Right cardiac atrium (tissue), 5 donors: ENCODE measurements around the gene BLOC1S4. TPM values are rescaled to one million over a fixed set of nuclear protein-coding genes. Genes with fewer than 3 reads are reported as not detected.

ENCODE experiments used
- ATAC-seq, 2 donors: fragments of 200-7000 bp; cut with Tn5 transposase; one replicate each; pipeline versions ENCODE4 v1.8.0 to v1.9.1; 2020; ENCODE audit warnings: moderate library complexity in 2 of 2, mild to moderate bottlenecking in 1 of 2
- DNase-seq, 3 donors: peaks; one replicate each; pipeline ENCODE4 v3.0.0-alpha.2; 2020
- H3K27ac ChIP-seq: one replicate; pipeline ENCODE4 v1.5.1; 2013; ENCODE audit warnings: mild to moderate bottlenecking, low read length, control low read depth, moderate library complexity
- H3K27me3 ChIP-seq: one replicate; pipeline ENCODE4 v1.6.1; 2013; ENCODE audit not compliant: control insufficient read depth, insufficient read depth
- H3K4me1 ChIP-seq: one replicate; pipeline ENCODE4 v1.6.1; 2013; ENCODE audit warnings: low read length; ENCODE audit not compliant: control insufficient read depth, insufficient read depth
- H3K4me3 ChIP-seq: one replicate; pipeline ENCODE4 v1.5.1; 2013; ENCODE audit warnings: low read length, control low read depth
- H3K9me3 ChIP-seq: one replicate; pipeline ENCODE4 v1.6.1; 2013; ENCODE audit warnings: low read length; ENCODE audit not compliant: control insufficient read depth
- WGBS: extraction: QIAGEN DNeasy Blood & Tissue Kit; methylation state at CpG from one replicate; pipeline ENCODE4 v1.1.7; 2013; 5-methylcytosine and 5-hydroxymethylcytosine counted together
- intact Hi-C, 4 donors: fragments of 100-400 bp; cut with DNase I; formaldehyde crosslinking; loops; one replicate each; pipeline versions ENCODE4 v1.11.0 to v1.14.0; 2022 to 2023
- polyA plus RNA-seq: library from polyadenylated mRNA; stranded (reverse); fragments of 200-250 nt; gene quantifications from one replicate; pipeline ENCODE4 v1.2.3, GENCODE V29; 2013
- total RNA-seq, 4 donors: library from RNA; stranded (reverse); fragmentation: NEBNext Ultra II Directional; extraction: Animal tissue kit (Norgen Biotek cat#: 25700); gene quantifications; one replicate each; pipeline ENCODE4 v1.2.1, GENCODE V29; 2021
- donor health status: healthy with polysubstance abuse.
- donor health status: DM: no; HTN: yes; CAD: no.
- donor health status: DM: no; HTN: no; CAD: no.
- donor health status: DM: no; HTN: yes; CAD: no; lungs with severe emphysema.
- donor health status: DM: yes; HTN: yes; CAD: no.

BLOC1S4 gene
- total and polyA plus RNA-seq, 5 donors: 7.0 to 9.1 (median 7.8) TPM

GRCh38 chr4:6680372-6681034 is 35.5 kb upstream of the BLOC1S4 start:
- Histone ChIP-seq H3K27ac (no peak overlapping the region), H3K9me3 (no peaks in the 10 kb centered on the region), H3K4me3 (no peak overlapping the region), H3K27me3 (no peaks in the 10 kb centered on the region), H3K4me1 (peaks cover 9% of the 10 kb centered on the region)
- no peak for ATAC-seq
- no peak for DNase-seq
- WGBS: 80% methylated on average over 10 of the region's 10 CpGs
- intact Hi-C loops: no loop called here

DNA sequence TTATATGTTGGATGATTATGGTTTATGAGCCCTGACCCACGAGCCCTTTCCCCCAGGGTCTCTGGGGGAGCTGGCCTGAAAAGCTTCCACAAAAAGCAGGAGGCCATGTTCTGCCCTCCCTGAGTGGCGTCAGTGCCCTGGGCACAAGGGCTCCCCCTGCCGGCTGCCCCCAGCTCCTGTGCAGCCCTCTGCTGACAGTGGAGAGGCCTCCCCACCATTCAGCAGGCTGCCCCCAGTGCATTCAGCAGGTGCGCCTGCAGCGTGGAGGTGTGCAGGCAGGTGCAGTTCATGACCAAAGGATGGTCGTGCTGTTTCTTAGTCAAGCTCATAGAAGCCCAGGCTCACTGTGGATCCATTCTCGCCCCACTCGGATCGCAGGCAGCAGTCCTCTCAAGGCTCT is 34.8 kb upstream of the BLOC1S4 start:
- H3K27ac ChIP-seq: no peak overlapping the region
- no peaks in the 10 kb centered on the region for H3K9me3 ChIP-seq
- H3K4me1 ChIP-seq: peaks cover 3% of the 10 kb centered on the region
- DNase-seq (no peak), ATAC-seq (no peak)
- H3K27me3 ChIP-seq: no peaks in the 10 kb centered on the region
- 85% methylated on average over 9 of the region's 9 CpGs for WGBS
- intact Hi-C loops: no loop called here
- no peak overlapping the region for H3K4me3 ChIP-seq

GRCh38 chr4:6682862-6683590 is 32.9 kb upstream of the BLOC1S4 start:
- intact Hi-C loops: no loop called here

DNA sequence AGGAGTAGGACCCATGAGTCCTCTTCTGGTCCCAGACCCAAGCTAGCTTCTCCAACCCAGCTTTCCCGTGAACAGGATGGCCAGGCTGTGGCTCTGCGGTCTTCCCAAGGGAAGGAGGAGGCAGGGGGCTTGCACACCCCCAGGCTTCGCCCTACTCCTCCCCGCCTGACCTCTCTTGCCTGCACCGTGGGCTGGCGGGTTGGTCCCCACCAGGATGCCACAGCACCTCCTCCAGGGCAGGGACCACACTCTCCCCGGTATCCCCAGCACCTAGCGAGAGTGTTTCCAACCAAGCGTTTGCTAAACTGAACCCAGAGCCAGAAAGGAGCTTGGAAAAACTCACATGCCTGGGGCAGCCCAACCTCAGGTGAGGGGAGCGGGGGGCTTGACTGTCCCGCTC is 31.3 kb upstream of the BLOC1S4 start:
- no peaks in the 10 kb centered on the region for H3K27me3 ChIP-seq
- peak in 1 of 2 donors; percentile 15 for ATAC-seq
- H3K9me3 ChIP-seq: no peaks in the 10 kb centered on the region
- 83% methylated on average over 11 of the region's 11 CpGs for WGBS
- H3K4me1 ChIP-seq: no peaks in the 10 kb centered on the region
- H3K27ac ChIP-seq: no peak overlapping the region
- intact Hi-C loops: no loop called here
- DNase-seq: no peak
- no peak overlapping the region for H3K4me3 ChIP-seq

More at GRCh38 chr4:6682862-6683590, 32.9 kb upstream of the BLOC1S4 start:
- Histone ChIP-seq H3K4me3 (no peak overlapping the region), H3K4me1 (no peaks in the 10 kb centered on the region), H3K9me3 (no peaks in the 10 kb centered on the region), H3K27ac (no peak overlapping the region), H3K27me3 (no peaks in the 10 kb centered on the region)
- WGBS: 76% methylated on average over 11 of the region's 11 CpGs
- ATAC-seq (no peak), DNase-seq (no peak)

GRCh38 chr4:6686104-6686787 is 29.7 kb upstream of the BLOC1S4 start:
- DNase-seq: no peak
- intact Hi-C loops: no loop called here
- Histone ChIP-seq H3K27me3 (no peaks in the 10 kb centered on the region), H3K4me3 (no peak overlapping the region), H3K27ac (no peak overlapping the region), H3K9me3 (no peaks in the 10 kb centered on the region), H3K4me1 (no peaks in the 10 kb centered on the region)
- ATAC-seq: no peak
- 63% methylated on average over 4 of the region's 4 CpGs for WGBS

- intact Hi-C loops: no loop called here
- WGBS: 90% methylated on average over 24 of the region's 24 CpGs
- Histone ChIP-seq H3K9me3 (no peaks in the 10 kb centered on the region), H3K4me1 (no peaks in the 10 kb centered on the region), H3K27me3 (no peaks in the 10 kb centered on the region), H3K4me3 (no peak overlapping the region), H3K27ac (no peak overlapping the region)
- DNase-seq (no peak), ATAC-seq (no peak)
These were observed 27.8 kb upstream of the BLOC1S4 start for GRCh38 chr4:6687947-6688878.

DNA sequence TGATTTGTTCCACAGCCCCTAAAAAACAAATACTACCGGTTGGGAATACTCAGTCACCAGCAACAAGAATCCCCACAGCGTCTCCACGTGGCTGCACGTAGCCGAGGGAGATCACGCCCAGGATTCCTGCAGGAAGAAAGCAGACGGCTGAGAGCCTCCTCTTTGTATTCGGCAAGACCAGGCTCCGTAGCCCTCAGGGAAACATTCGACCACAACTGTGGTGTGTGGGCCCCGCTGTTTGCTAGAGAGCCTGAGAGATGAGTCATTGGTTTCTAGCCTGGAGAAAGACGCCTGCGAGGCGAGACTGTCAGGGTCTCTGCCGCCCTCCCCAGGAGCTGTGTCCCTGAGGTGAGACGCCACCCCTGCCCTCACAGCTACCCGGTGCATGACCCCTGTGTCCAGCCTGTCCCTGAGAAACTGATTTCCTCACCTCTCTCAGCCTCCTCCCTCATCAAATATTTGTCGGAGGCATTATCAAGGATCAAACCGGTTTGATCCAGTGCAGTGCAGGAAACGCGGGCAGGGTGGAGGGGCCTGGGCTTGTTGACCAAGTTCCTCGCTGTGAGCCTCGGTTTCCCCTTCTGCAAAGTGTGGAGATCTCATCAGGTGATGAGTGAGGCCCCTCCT is 27.0 kb upstream of the BLOC1S4 start:
- intact Hi-C loops: no loop called here
- peak in 1 of 3 donors; percentile 62 for DNase-seq
- Histone ChIP-seq H3K9me3 (no peaks in the 10 kb centered on the region), H3K4me1 (no peaks in the 10 kb centered on the region), H3K27me3 (no peaks in the 10 kb centered on the region), H3K4me3 (no peak overlapping the region), H3K27ac (no peak overlapping the region)
- peak; percentile 34 to 45 for ATAC-seq
- WGBS: 40% methylated on average over 23 of the region's 23 CpGs

DNA sequence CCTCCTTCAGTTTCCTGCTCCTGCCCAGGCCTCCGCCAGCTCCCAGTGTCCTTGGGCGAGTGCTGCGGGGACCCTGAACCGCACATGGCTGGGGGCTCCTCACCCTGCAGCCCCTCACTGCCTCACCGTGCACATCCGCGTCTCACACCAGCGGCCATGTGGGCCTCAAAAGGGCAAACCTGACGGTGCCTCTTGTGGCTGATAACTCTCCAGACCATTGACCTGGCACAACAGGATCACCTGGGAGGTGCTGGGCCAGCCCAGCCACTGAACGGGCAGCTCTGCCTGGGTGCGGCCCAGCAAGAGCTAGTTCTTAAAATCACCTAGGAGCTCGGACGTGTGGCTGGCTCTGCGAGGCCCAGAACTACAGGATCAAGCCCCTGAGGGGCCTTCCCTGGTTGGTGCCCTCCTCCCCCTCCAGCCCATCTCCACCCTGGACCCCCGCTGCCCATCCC is 26.4 kb upstream of the BLOC1S4 start:
- Histone ChIP-seq H3K4me3 (no peak overlapping the region), H3K27ac (no peak overlapping the region), H3K27me3 (no peaks in the 10 kb centered on the region), H3K4me1 (peaks cover 2% of the 10 kb centered on the region), H3K9me3 (no peaks in the 10 kb centered on the region)
- intact Hi-C loops: no loop called here
- WGBS: 84% methylated on average over 15 of the region's 15 CpGs
- ATAC-seq: no peak
- no peak for DNase-seq

DNA sequence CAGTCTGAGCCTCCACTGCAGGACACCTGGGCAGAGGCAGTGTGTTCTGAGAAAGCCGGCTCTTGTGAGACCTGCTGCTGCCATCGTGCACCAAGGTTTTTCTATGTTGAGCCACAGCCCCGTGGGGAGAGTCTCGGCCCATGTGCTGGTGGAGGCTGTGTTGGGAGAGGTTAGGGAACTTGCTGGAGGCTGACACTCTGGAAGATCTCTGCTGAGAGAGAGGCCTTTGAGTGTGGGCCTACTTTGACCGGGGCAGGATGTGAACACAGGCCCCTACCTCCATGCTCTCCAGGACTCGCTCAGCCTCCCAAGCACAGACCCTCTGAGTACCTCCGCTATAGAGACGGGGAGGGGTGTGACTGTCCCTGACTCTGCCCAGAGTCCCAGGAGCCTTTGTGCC is 23.6 kb upstream of the BLOC1S4 start:
- WGBS: 87% methylated on average over 8 of the region's 8 CpGs
- no peak overlapping the region for H3K4me3 ChIP-seq
- intact Hi-C loops: no loop called here
- H3K27ac ChIP-seq: no peak overlapping the region
- no peak for DNase-seq
- H3K9me3 ChIP-seq: no peaks in the 10 kb centered on the region
- no peaks in the 10 kb centered on the region for H3K27me3 ChIP-seq
- H3K4me1 ChIP-seq: peaks cover 12% of the 10 kb centered on the region
- no peak for ATAC-seq

- ATAC-seq (no peak), DNase-seq (no peak)
- intact Hi-C loops: no loop called here
- Histone ChIP-seq H3K9me3 (no peaks in the 10 kb centered on the region), H3K27ac (no peak overlapping the region), H3K4me1 (peaks cover 12% of the 10 kb centered on the region), H3K4me3 (no peak overlapping the region), H3K27me3 (no peaks in the 10 kb centered on the region)
- 66% methylated on average over 3 of the region's 3 CpGs for WGBS
These were observed 23.2 kb upstream of the BLOC1S4 start for GRCh38 chr4:6692806-6693205.
